Adrenal gland (tissue), 12 donors: ENCODE results near the gene SUFU. TPM values are rescaled to one million over a fixed set of nuclear protein-coding genes. Genes with fewer than 3 reads are reported as not detected.

Experiments
- DNase-seq, 7 donors: peaks; one replicate each; pipeline ENCODE4 v3.0.0-alpha.2; 2019 to 2020
- H3K27ac ChIP-seq, 5 donors: fragments of 200-600 bp; sonication (generic) in 4 of 5; 1 replicate in 3 of 5; 2 replicates in 2 of 5; pipeline versions ENCODE4 v1.5.1 to v1.8.0; 2016 to 2020; ENCODE audit warnings: mild to moderate bottlenecking in 1 of 5
- H3K27me3 ChIP-seq: fragments of 200-600 bp; 2 replicates; pipeline ENCODE4 v1.8.0; 2021
- H3K36me3 ChIP-seq, 2 donors: fragments of 200-600 bp; replicated peaks in 1 of 2; 1 replicate in 1 of 2; 2 replicates in 1 of 2; pipeline versions ENCODE4 v1.5.1 to v1.8.0; 2018 to 2022
- H3K4me1 ChIP-seq, 2 donors: fragments of 200-600 bp; replicated peaks in 1 of 2; 1 replicate in 1 of 2; 2 replicates in 1 of 2; pipeline versions ENCODE4 v1.5.1 to v1.8.0; 2018 to 2021
- H3K4me3 ChIP-seq, 4 donors: fragments of 200-600 bp; sonication (generic) in 3 of 4; one replicate each; pipeline ENCODE4 v1.5.1; 2016 to 2018
- H3K9me3 ChIP-seq, 3 donors: fragments of 200-600 bp; sonication (generic) in 1 of 3; replicated peaks in 1 of 3; 1 replicate in 2 of 3; 2 replicates in 1 of 3; pipeline versions ENCODE4 v1.5.1 to v1.8.0; 2016 to 2021
- CTCF ChIP-seq, 6 experiments: fragments of 450-650 bp in 4 of 6; fragments of 200-600 bp in 2 of 6; sonication (generic) in 1 of 6; IDR thresholded peaks; 1 replicate in 5 of 6; 2 replicates in 1 of 6; pipeline versions ENCODE4 v1.5.1 to v1.8.0; 2016 to 2021; ENCODE audit warnings: antibody characterized with exemption in 6 of 6, mild to moderate bottlenecking in 2 of 6, moderate library complexity in 1 of 6
- POLR2A ChIP-seq, 2 donors: fragments of 450-650 bp; IDR thresholded peaks; one replicate each; pipeline ENCODE4 v1.6.1; 2017; ENCODE audit warnings: antibody characterized with exemption in 2 of 2, mild to moderate bottlenecking in 2 of 2, moderate library complexity in 1 of 2
- WGBS, 4 donors: extraction: QIAGEN DNeasy Blood & Tissue Kit in 2 of 4; methylation state at CpG; one replicate each; pipeline versions ENCODE4 v1.1.5 to v1.1.7; 2013 to 2017; 5-methylcytosine and 5-hydroxymethylcytosine counted together
- intact Hi-C, 2 donors: fragments of 100-400 bp; cut with DNase I; formaldehyde crosslinking; loops; one replicate each; pipeline versions ENCODE4 v1.14.1 to v1.15.0; 2022 to 2023
- polyA plus RNA-seq, 3 donors: library from polyadenylated mRNA; stranded (reverse); fragments of 200-250 nt in 2 of 3; fragments of 350-450 nt in 1 of 3; fragmentation: Illumina TruSeq in 1 of 3; extraction: RNeasy Lipid Tissue Mini Kit (QIAGEN cat#74804) in 1 of 3; gene quantifications; one replicate each; pipeline ENCODE4 v1.2.3, GENCODE V29; 2013 to 2014
- total RNA-seq, 9 donors: library from RNA; depleted of rRNA in 4 of 9; stranded (reverse); fragments of >200 nt in 4 of 9; fragments of 120-200 nt in 1 of 9; fragmentation: NEBNext Ultra II Directional in 1 of 9; extraction: Animal tissue kit (Norgen Biotek cat#: 25700) in 1 of 9; gene quantifications; one replicate each; pipeline versions ENCODE4 v1.1.0 to v1.2.4, GENCODE V29; 2013 to 2023
- donor health status: healthy with polysubstance abuse.
- donor health status: Bipolar disorder and iron deficiency.
- donor health status: DM: yes; HTN: yes; CAD: no.
- donor health status: DM: no; HTN: no; CAD: no.
- donor health status: DM: no; HTN: no; CAD: no.
- donor health status: DM: yes; HTN: yes; CAD: no.

The SUFU gene
- total and polyA plus RNA-seq, 12 donors: 4.3 to 20.2 (median 11.1) TPM

DNA sequence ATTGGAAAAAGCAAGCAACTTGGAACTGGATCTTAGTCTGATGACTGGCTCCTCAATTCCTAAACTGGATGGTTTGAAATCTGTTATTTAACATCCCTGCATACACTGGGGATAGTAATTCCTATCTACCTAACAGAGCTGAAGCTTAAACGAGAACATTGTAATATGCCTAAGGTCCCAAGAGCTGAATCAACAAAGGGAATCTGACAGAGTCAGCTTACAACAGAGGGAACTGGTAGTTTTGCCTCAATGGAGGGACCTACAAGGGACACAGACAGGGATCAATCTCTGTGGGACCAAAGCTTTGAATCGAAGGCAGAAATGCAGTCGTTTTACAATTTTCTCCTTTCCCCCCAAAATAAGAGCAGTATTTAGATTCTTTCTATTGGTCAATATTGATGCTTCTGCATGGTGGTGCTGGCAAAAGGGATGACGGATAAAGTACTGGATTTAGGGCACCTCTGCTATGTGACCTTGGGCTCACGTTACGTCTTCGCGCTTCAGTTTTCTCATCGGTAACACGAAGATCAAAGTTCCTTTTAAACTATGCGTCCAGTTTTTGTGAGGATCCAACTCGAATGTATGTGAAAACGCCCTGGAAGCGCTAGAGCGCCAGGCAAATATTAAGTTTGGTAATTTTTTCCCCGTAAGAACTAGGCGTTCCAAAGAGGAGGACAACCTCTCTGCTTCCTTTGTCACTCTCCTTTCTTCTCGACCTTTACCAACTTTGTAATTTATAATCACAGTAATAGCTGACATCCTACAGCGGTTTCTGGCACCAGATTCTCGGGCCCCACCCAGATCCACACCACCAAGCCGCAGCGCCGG, 2.4 kb upstream of the SUFU start:
- TF ChIP-seq CTCF (IDR thresholded peaks at IDR 0.05) (no peak), POLR2A (IDR thresholded peaks at IDR 0.05) (peak in 1 of 2 donors; percentile 57)
- WGBS, 4 donors: 1 to 3% (median 2%) methylated on average over 23 of the region's 23 CpGs

DNA sequence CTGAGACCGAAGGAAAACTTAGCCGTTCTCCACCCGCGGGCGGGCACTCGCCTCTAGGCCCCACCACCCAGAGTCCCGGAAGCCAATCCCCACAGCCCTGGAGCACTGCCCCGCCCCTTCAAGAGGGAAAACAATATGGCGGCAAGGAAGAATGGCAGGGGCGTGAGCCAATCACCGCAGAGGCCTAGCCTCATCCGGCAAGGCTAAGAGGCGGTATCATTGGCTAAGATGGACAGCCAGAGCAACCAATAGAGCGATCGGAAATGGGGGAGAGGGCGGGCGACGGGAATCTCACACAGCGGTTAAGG, 1.8 kb upstream of the SUFU start:
- DNase-seq: peak; percentile 99 to 100 (median 100)
- 0 to 2% (median 0%) methylated on average over 15 to 19 of the region's 19 CpGs for WGBS, 4 donors
- TF ChIP-seq POLR2A (IDR thresholded peaks at IDR 0.05) (peak in 1 of 2 donors; percentile 87), CTCF (IDR thresholded peaks at IDR 0.05) (no peak)
- Histone ChIP-seq H3K4me1 (peaks cover 8 to 33% of the 10 kb centered on the region in 2 donors), H3K27ac (peak overlapping the region; percentile 74 to 92 (median 82)), H3K36me3 (no peaks in the 10 kb centered on the region), H3K27me3 (no peaks in the 10 kb centered on the region), H3K4me3 (peak overlapping the region; percentile 63 to 97 (median 72)), H3K9me3 (no peaks in the 10 kb centered on the region)
- intact Hi-C loops: loop anchor here (5.0 kb wide), 2 partner anchors 80 to 90 kb away; no protein-coding TSS in a partner anchor

More for the DNA sequence above, 2.4 kb upstream of the SUFU start:
- Histone ChIP-seq H3K36me3 (no peaks in the 10 kb centered on the region), H3K27ac (peak overlapping the region; percentile 49 to 92 (median 76)), H3K9me3 (no peaks in the 10 kb centered on the region), H3K4me3 (peak overlapping the region in 3 of 4 donors; percentile 27 to 97 (median 66)), H3K4me1 (peaks cover 8 to 33% of the 10 kb centered on the region in 2 donors), H3K27me3 (no peaks in the 10 kb centered on the region)
- intact Hi-C loops: loop anchor here (5.0 kb wide), 2 partner anchors 81 to 91 kb away; no protein-coding TSS in a partner anchor
- peak in 3 of 7 donors; percentile 29 to 35 (median 31) for DNase-seq

- Histone ChIP-seq H3K27me3 (no peaks in the 10 kb centered on the region), H3K27ac (peak within 1 kb of the TSS; percentile 74 to 92 (median 82)), H3K4me3 (peak within 1 kb of the TSS; percentile 63 to 97 (median 72)), H3K4me1 (peaks cover 8 to 33% of the 10 kb centered on the region in 2 donors), H3K9me3 (no peaks in the 10 kb centered on the region), H3K36me3 (no peaks in the 10 kb centered on the region)
- intact Hi-C loops: loop anchor here (5.0 kb wide), 2 partner anchors 80 to 90 kb away; no protein-coding TSS in a partner anchor
- DNase-seq: peak; percentile 96 to 99 (median 98)
- no peak for TF ChIP-seq CTCF (IDR thresholded peaks at IDR 0.05)
- peak; percentile 20 to 78 for TF ChIP-seq POLR2A (IDR thresholded peaks at IDR 0.05)
- WGBS, 4 donors: 0% methylated on average over 19 to 42 of the region's 42 CpGs
These were observed 1.2 kb upstream of the SUFU start, which contains the start of gene ACTR1A for GRCh38 chr10:102502337-102503151. Gene ACTR1A, minus strand, starts transcription at chr10:102502712. Its CDS starts 65 bp downstream, at chr10:102502647.
